GM11168 (cell line): ENCODE measurements around the gene MYOCD.

Source experiments
- in situ Hi-C: fragments of 300-500 bp; cut with MboI; formaldehyde crosslinking; loops from one replicate; pipeline ENCODE4 v1.12.0; 2022; ENCODE audit warnings: low sequenced_read_pairs; ENCODE audit not compliant: unreplicated experiment

Gene MYOCD

DNA sequence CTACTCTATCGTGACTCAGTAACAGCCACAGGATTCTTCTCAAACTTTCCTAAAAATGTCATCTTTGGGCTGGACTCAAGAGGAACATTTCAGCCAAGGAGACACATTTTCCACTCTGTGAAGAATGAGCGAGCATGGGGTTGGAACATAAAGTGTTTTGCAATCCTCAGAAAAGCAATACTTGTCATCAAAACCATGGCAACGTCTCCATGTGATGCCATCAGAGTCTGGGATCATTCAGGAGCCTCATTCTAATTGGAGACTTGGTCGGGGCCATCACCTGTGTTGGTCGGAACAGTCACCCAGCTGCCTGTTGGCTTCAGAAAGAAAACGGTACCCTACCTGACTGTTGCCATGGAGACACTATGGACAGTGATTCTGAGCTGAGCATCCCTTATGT is 25.5 kb downstream of the MYOCD start:
- in situ Hi-C loops = no loop called here

DNA sequence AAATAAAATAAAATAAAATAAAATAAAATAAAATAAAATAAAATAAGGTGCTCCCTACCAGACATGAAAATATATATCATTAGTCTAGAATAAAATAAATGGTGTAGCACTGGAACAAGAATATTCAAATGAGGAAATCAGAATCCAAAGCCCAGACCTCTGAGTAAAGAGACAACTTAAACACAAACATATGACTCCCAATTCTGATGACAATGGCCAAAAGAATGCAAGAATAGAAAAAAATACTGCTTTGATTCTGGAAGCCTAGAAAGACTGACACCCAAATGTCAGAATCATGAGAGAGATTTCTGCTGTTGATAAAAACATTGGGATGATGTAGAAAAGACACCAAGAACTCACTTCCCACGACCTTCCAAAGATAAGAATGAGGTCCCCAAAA is 27.9 kb downstream of the MYOCD start:
- in situ Hi-C loops = no loop called here

DNA sequence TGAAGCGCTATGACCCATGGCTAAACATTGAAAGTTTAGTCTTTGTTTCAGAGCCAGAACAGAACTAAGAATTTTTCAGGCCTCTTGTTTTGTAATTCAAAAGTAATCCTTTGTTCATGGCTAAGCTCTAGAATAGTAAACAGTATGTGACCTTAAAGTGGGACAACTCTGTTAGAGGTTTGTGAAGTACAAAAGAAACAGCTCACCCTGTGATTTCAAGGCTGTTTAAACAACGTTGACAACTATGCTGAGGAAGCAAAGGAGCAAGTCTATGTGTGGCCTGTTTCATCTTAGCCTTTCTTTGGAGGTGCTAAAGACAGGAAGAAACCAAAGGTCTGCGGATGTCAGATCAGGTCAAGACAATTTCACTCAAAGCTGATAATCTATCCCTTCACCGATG is 40.4 kb downstream of the MYOCD start:
- in situ Hi-C loops = no loop called here

DNA sequence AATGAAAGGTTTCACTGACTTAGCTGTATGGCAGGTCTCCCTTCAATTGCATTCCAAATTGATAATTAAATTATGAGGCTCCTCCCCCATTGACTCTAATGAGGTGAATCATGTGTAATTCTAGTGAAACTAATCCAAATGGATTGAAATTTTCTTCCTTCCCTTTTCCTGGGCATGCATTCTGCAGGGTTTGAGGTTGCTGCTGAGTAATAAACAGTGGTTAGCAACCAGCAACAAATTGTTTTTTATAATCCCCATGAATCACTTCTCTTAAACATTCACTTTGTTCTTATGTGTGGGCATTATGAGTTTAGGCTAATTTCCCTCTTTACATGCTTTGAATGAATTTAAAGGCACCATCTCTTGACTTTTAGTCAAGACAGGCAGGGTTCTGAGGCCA is 43.4 kb downstream of the MYOCD start:
- in situ Hi-C loops = no loop called here

DNA sequence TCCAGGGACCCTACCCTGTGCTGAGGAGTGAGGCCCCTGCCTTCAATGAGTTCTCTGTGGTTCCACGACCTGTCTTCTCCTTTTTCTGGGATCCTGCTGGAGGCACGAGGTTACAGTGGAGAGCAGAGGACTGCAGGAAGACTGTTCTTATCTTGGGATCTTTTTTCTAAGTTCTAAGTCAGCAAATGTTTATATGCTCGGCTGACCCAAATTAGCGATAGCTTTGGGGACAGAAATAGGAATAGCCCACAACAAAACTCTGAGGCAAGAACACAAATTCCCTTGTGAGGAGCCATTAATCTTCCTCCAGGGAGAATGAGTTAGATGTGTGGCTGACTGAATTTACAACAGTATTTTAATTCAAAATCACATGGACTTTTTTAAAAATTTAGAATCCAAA is 46.7 kb downstream of the MYOCD start:
- in situ Hi-C loops = no loop called here

DNA sequence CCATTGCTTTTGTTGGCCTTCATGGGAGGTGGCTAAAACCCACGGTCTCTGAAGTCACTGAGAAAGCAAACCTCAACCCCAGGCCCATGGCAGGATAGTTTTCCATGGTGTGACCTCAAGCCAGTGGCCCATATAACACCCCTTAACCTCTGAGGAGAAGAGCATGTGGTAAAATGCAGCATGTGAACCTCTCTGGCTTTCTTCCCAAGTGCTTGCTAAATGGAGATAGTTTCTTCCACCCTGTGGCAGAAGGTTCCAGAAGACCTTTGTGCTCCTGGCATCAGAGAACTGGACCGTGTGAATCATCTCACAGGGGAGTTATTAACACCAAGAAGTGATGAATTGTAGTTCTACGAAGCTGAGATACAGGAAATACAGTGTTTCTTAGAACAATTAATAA is 47.3 kb downstream of the MYOCD start:
- in situ Hi-C loops = no loop called here

DNA sequence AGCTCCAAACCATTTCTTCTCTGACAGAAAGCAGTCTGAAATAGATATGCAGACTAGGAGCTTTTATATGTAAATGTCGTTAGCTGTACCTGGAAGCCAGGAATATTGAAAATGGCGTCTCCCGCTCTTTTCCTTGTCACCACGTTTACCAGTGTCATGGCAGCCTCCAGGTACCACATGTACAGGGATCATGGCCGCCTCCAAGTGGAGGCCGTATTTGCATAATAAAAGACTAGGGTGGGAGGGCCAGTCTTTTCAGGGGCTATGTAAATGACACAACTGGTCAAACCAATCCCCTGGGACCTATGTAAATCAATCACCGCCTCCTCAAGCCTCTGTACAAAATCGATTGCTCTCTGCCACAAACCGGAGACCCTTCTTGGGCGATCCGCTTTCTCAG is 54.3 kb downstream of the MYOCD start:
- in situ Hi-C loops = no loop called here

DNA sequence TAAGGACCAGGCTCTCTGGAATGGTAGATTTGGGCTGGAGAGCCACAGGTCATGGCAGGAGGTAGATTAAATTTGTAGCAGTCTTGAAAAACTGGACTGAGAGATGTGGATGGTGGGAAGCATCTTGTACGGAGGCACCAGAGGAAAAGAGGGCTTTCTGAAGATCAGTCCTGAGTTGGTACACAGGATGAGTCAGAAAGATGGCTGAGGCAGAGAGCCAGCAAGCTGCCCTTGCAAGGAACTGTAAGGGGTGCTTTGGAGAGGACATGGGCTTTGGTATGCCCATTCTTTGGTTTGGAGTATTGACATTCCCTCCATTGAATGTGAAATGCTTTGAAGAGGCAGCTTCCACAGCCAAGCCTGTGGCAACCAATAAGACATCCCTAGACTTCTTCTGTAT is 55.9 kb downstream of the MYOCD start:
- in situ Hi-C loops = no loop called here

DNA sequence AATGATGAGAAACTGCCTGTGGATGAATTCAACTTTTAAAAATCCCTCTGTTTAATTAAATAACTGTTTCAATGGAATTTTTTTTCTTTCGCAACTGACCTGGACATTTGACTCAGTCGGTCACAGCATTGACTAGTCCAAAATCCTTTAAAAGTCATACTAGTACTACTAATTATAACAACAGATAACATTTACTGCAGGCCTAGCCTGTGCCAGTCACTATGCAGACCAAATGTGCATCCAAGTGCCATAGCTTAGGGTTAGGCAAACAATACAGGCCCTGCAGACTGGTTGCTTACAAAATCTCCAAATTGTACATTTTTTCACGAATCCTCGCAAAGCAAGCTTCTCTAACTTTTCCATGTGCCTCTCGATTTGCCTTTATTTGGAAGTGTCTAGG is 56.6 kb downstream of the MYOCD start:
- in situ Hi-C loops = no loop called here

DNA sequence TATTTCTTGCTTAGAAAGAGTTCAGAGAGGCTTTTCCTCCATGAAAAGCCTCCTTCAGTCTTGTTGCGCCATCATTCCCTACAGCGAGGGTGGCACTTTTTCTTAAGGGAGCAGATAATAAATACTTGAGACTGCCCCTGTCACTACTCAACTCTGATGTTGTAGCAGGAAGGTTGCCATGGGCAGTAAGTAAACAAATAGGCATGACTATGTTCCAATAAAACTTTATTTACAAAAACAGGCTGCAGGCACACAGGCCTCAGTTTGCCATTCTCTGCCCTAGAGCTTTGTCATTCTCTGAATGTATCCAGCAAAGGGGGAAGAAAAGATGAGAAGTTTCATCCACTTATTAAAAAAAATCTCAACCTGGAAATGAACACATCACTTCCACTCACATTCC is 60.4 kb downstream of the MYOCD start:
- in situ Hi-C loops = no loop called here

DNA sequence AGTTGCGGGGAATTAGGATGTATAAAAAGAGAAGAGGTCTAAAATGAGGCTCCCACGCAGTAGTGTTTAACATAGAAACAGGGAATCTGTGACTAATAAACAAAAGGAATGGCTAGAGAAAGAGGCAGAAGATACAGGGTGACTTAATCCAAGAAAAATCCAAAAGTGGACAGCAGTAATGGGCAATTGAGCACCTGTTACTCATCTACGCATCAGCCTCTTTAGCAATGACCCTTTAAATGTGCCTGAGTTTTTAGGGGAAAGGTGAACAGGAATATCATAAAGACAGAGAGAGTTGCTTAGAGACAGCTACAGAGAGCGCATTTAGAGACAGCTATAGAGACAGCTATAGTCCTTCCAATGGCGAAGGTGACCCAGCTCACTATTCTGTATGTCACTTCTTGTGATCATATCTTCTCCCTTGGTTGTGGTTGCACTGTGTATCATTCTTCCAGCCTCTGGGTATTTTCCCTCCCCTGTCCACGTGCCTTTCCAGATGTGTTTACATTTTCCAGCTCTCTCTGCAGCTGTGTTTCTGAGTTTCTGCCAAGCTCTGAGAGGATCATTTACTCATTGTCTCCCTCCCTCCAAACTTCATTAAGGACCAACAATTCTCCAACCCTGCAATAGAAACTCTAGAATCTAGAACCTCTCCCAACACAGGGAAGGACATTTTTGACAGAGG is 61.5 kb downstream of the MYOCD start:
- in situ Hi-C loops = no loop called here

DNA sequence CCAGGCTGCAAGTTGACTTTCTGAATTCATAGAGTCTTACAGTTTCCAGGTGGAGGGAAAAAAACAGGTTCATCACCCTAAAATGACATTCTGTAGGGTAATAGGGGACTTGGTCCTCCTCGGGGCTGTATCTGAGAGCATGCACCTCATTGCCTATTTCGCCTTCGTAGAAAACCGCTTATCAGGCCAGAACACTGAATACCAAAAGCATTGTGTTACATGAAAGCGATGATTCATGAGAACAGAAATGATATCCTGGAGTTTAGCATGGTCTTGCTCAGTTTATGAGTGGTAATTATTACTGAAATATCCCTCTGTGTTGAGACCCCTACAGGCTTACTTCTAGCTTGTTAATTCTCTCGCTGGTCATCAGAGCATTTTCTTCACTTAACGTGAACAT is 62.2 kb downstream of the MYOCD start:
- in situ Hi-C loops = no loop called here

DNA sequence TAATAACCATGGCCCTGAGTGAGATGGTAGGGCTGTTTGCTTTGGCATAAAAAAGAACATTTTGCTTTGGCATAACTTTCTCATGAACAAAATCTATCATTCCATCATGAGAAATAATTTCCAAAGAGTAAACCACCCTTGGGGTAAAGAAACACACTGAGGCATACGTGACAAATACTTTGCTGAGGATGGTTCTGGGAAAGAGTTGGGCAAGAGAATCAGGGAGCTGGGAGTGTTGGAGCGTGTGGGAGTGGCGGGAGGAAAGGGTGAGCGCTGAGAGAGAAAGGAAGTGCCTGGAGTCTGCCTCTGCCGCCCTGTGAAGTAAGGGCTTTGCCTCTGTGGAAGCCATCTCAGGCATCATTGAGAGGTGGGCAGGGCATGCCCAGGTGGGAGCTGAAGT is 63.4 kb downstream of the MYOCD start:
- in situ Hi-C loops = no loop called here

DNA sequence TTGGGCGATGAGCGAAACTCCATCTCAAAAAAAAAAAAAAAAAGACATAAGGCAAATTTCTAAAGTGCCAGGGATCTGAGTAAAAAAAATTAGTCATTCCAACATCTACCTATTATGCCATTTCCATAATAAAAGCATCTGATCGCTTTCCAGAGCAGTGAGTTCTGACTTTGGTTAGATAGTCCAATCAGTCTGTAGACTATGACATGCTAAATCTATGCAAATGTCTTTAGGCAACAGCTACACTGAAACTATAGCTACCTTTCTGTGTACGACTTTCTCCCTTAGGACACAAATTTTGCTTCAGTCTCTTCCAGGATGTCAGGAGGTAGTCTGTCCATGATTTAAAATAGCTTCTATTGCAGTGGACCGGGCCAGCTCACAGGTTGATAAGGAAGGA is 64.7 kb downstream of the MYOCD start:
- in situ Hi-C loops = no loop called here

DNA sequence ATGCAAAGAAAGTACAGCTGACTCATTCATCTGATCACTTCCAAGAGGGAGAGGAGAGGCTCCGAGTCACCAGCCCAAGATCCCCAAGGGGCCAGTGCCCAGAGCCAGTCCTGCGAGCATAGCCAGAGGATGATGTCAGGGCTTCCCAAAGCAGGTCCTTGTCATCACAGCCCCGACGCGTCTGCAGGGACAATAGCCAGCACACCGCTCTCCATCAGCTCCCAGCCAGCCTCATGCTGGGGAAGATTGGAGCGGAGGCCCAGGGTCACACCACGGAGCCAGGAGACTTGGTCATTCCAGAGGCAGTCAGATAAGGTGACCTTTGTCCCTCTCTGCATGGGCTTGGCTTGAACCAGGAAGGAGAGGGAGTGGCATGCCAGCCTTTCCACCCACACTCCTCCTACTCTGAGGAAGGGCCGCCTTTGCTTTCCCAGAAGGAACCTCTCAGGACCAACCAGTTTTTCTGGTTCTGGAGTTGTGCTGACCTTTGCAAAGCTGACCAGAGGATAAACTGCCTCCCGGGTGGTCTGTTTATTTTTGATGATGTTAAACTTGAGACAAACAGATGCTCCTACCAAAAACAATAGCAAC is 65.3 kb downstream of the MYOCD start:
- in situ Hi-C loops = no loop called here

DNA sequence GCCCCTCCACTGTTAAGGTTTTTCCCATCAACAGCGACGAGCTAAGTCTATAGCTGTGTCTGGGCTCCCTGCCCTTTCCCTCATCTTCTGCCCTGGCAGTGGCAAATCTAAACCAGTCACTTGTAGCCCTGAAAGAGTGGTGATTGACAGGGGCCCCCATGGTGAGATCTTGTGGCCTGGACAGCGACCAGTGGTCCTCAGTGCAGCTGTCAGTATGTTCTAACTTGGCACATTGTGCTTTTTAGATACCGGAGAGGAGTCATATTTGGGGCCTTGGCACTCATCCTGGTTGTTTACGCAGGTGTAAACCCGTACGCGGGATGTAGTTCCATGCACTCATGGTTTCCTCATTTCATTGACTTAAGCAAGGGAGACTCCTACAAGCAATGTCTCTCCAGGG is 66.1 kb downstream of the MYOCD start:
- in situ Hi-C loops = no loop called here

DNA sequence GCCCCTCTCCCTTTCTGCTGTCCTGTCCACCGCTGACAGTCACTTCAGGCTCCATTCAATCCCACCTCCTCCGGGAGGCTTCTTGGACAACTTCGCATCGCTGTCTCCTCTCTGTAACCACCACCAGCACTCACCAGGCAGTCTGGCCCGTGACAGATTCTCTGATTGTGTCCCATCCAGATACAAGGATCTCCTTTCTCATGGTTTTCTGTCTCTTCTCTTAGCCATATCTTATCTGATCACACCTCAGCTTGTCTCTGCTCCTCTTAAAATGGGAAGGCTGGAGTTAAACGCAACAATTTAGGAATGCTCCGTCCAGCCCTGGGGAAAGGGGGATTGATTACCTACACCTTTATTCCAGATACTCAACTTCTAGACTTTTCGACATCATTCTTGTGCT is 66.7 kb downstream of the MYOCD start:
- in situ Hi-C loops = no loop called here

DNA sequence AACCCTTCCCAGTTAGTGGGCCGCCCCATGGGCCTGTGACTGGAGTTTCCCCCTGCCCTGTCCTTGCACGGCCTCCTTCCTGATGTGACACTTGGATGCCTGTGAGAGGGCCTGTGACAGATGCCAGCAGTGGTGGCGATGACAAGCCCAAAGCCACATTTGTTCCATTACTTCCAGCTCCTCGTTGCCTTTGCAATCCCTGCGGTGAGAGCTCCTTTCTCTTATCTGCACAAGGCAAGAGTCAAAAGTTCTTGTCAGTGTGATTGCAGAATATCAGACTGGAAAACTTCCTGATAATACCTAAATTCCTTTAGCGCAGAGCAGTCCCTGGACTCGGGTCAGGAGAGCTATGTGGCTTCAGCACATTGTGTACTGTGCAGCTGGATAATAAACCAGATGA is 69.2 kb downstream of the MYOCD start:
- in situ Hi-C loops = no loop called here

DNA sequence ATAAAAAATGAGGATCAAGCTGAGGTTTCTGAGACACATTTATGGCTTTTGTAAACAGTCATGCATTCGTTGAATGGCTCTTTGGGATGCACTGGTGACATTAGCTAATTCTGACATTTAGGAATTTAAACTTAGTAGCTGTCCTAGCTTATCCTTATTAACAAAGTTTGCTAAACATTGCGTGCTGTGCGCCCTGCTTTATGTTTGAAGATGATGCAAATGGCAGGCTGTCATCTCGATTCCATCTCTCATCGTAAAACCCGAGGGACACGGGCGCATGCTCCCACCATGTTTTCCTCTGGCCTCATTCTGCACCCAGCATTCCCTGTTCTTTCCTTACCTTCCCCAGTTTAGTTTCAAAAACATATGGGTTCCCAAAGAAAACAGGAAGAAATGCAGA is 69.8 kb downstream of the MYOCD start:
- in situ Hi-C loops = no loop called here

DNA sequence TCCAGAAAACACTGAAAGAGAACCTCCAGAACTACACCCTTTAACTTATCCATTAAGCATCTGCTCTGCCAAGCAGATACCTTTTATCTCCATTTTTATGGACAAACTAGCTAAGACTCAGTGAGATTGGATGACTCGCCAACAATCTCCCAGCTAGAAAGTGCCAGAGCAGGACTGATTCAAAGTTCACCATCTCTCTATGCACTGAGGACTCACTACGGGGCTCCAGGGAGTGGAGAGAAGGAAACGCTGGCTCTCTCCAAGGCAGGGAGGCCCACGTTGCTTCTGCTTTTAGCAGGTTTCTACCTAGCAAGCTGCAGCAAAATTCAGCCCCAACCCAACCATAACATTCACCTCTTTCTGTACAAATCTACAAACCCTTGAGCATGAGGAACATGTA is 70.8 kb downstream of the MYOCD start:
- in situ Hi-C loops = no loop called here

DNA sequence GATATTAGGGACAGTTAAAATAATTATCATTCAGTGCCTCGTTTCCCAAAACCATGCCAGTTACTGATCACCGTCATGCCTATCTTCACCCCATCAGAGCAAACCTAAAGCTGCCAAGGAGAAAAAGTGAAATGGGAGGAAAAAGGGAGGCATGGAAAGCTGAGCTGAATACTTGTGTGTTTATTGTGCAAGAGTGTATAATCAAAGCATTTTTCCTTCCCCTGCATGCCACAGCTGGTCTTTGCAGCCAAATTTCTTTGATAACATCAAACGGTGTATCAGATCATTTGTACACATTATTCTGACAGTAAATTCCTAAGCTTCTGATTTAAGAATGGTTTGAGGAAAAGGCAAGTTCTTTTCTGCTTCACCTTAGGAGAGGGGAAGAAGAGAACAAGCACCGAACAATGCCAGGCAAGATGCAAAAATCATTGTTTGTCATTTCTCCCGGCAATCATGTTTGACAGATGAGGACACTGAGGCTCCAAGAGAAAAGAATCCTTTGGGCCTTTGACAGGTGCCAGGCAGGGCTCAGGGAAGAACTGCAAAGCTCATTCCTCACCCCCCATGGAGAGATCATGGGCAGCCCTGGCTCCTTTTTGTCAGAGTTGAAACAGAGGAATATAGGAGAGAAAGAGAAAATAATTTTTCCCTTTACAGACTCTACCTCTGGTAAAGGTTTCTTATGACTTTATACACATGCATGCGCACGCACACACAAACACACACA is 72.2 kb downstream of the MYOCD start:
- in situ Hi-C loops = no loop called here

DNA sequence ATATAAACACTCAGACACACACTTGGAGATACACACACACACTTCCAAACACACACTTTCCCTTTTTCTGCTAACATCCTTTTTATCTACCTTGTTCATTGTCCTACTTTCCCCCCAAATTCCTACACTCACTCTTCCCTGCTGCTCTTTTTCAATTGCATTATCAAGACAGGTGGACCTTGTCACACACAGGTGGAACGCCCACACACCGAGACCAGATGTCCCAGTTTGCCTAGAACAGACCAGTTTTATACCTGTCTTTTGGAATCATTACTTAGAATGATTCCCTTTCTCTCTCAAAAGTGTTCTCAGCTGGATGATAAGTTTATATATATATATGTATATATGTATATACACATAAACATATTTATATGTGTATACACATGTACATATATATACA is 72.9 kb downstream of the MYOCD start:
- in situ Hi-C loops = no loop called here
